Suprapubic skin (tissue), 4 donors: ENCODE results near the gene GPATCH1. TPM values are rescaled to one million over a fixed set of nuclear protein-coding genes. Genes with fewer than 3 reads are reported as not detected.
A peak's percentile ranks its signal among the peaks of the same experiment; 100 is the strongest.
"Not testable (repeated sequence)": the region's sequence is repeated elsewhere in the genome, so short reads cannot be mapped to it uniquely, and the experiment has no call there.

Experiments
- DNase-seq, 2 donors: peaks; one replicate each; pipeline ENCODE4 v3.0.0-alpha.2; 2019; ENCODE audit warnings: low spot score in 2 of 2
- H3K27ac ChIP-seq: fragments of 200-600 bp; sonication (generic); one replicate; pipeline ENCODE4 v1.5.1; 2019
- H3K27me3 ChIP-seq: fragments of 200-600 bp; sonication (generic); one replicate; pipeline ENCODE4 v1.5.1; 2019
- H3K36me3 ChIP-seq: fragments of 200-600 bp; sonication (generic); one replicate; pipeline ENCODE4 v1.5.1; 2019
- H3K4me1 ChIP-seq: fragments of 200-600 bp; sonication (generic); one replicate; pipeline ENCODE4 v1.5.1; 2019
- H3K4me3 ChIP-seq: fragments of 200-600 bp; sonication (generic); one replicate; pipeline ENCODE4 v1.5.1; 2019; ENCODE audit warnings: mild to moderate bottlenecking
- H3K9me3 ChIP-seq: fragments of 200-600 bp; sonication (generic); one replicate; pipeline ENCODE4 v1.5.1; 2019
- EP300 ChIP-seq: sonication (generic); formaldehyde crosslinking; IDR thresholded peaks from one replicate; pipeline ENCODE4 v1.6.1; 2017; ENCODE audit warnings: antibody characterized with exemption
- POLR2A ChIP-seq, 2 donors: fragments of 450-650 bp; IDR thresholded peaks; one replicate each; pipeline ENCODE4 v1.6.1; 2017; ENCODE audit warnings: antibody characterized with exemption in 2 of 2, mild to moderate bottlenecking in 2 of 2, moderate library complexity in 2 of 2
- POLR2AphosphoS5 ChIP-seq, 3 donors: sonication (generic); formaldehyde crosslinking; IDR thresholded peaks; one replicate each; pipeline ENCODE4 v1.6.1; 2017; ENCODE audit warnings: antibody characterized with exemption in 3 of 3
- WGBS: methylation state at CpG from one replicate; pipeline ENCODE4 v1.1.5; 2018; 5-methylcytosine and 5-hydroxymethylcytosine counted together
- total RNA-seq, 4 donors: library from RNA; depleted of rRNA; stranded (reverse); fragments of >200 nt; gene quantifications; one replicate each; pipeline ENCODE4 v1.1.0, GENCODE V29; 2016
- TF ChIP-seq, protein P1 (sequence below), 2 donors: fragments of 200-600 bp in 1 of 2; fragments of 450-650 bp in 1 of 2; sonication (generic) in 1 of 2; IDR thresholded peaks; one replicate each; pipeline ENCODE4 v1.5.1; 2016 to 2019; ENCODE audit warnings: antibody characterized with exemption in 2 of 2, mild to moderate bottlenecking in 1 of 2, moderate library complexity in 1 of 2

Gene GPATCH1
- total RNA-seq, 4 donors from 2014 or later, result 8.0 to 29.3 (median 14.3) TPM

DNA sequence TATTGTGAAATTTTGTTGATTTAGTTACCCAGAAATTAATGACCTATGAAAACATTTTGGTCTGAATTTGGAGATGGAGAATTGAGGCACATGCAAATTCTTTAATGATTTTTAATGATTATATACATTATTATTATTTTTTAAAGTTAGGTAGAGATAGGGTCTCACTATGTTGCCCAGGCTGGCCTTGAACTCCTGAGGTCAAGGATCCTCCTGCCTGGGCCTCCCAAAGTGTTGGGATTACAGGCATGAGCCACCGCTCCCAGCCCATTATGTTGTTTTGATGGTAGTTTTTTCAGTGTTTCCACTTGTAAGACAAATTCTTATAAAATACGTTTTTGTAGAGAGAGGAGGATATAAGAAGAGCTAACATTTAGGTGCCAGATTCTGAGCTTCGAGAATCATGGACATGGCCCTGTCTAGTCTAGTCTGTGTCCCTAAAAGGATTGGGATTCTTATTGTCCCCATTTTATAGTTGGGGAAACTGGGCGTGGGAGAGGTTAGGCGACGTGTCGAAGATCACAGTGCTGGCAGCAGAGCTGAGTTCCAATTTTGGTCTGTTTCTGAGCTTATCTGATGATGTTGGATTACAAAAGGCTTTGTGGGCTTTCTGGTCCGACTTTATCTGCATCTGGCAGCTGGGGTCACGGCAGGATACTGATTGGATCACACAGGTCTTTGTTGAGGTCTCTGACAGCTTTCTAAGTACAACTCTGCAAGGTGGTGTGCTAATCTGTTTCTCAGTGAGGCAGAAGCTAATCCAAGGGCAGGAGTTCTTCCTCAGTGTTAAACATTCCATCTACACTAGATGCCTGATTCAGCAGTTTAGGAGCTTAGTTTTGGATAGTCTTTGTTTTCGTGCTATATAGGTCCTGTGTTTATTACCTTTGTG lies 43.5 kb downstream of the GPATCH1 start:
- DNase-seq, result no peak
- TF ChIP-seq POLR2AphosphoS5 (IDR thresholded peaks at IDR 0.05) (no peak), EP300 (no peak), POLR2A (IDR thresholded peaks at IDR 0.05) (no peak)
- TF ChIP-seq, protein P1, sequence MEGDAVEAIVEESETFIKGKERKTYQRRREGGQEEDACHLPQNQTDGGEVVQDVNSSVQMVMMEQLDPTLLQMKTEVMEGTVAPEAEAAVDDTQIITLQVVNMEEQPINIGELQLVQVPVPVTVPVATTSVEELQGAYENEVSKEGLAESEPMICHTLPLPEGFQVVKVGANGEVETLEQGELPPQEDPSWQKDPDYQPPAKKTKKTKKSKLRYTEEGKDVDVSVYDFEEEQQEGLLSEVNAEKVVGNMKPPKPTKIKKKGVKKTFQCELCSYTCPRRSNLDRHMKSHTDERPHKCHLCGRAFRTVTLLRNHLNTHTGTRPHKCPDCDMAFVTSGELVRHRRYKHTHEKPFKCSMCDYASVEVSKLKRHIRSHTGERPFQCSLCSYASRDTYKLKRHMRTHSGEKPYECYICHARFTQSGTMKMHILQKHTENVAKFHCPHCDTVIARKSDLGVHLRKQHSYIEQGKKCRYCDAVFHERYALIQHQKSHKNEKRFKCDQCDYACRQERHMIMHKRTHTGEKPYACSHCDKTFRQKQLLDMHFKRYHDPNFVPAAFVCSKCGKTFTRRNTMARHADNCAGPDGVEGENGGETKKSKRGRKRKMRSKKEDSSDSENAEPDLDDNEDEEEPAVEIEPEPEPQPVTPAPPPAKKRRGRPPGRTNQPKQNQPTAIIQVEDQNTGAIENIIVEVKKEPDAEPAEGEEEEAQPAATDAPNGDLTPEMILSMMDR (IDR thresholded peaks at IDR 0.05), result no peak
- H3K36me3 ChIP-seq, result peaks cover 62% of the 10 kb centered on the region
- H3K4me1 ChIP-seq, result no peaks in the 10 kb centered on the region
- WGBS, result 77% methylated on average over 10 of the region's 10 CpGs
- no peaks in the 10 kb centered on the region for H3K27me3 ChIP-seq
- H3K4me3 ChIP-seq, result no peak overlapping the region
- H3K9me3 ChIP-seq, result no peaks in the 10 kb centered on the region
- no peak overlapping the region for H3K27ac ChIP-seq

DNA sequence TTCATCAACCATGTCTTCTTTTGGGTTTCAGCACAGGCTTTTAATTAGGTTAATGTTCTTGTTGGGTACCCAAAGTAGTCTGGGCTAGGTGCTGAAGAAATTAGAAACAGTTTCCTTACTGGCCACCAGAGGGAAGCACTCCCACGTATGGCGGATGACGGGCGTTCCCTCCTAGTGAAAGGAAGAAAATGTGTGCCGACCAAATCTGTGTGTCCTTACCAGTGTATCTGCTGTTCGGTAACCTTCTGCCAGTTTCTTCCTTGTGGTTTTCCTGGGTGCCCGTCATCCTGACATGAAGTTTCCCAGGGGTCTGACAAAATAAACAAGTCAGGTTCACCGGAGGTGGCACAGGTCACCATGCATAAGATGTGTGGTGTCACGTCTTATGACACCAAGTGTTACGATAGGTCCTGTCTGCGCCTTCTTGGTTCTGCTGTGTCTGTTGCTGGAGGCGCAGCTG lies 45.0 kb downstream of the GPATCH1 start:
- no peak for DNase-seq
- Histone ChIP-seq H3K4me1 (no peaks in the 10 kb centered on the region), H3K4me3 (no peak overlapping the region), H3K9me3 (no peaks in the 10 kb centered on the region), H3K36me3 (peaks cover 75% of the 10 kb centered on the region), H3K27ac (no peak overlapping the region), H3K27me3 (no peaks in the 10 kb centered on the region)
- TF ChIP-seq, protein P1 (IDR thresholded peaks at IDR 0.05), result peak; percentile 75 to 82
- no peak for TF ChIP-seq EP300
- WGBS, result 42% methylated on average over 12 of the region's 12 CpGs

DNA sequence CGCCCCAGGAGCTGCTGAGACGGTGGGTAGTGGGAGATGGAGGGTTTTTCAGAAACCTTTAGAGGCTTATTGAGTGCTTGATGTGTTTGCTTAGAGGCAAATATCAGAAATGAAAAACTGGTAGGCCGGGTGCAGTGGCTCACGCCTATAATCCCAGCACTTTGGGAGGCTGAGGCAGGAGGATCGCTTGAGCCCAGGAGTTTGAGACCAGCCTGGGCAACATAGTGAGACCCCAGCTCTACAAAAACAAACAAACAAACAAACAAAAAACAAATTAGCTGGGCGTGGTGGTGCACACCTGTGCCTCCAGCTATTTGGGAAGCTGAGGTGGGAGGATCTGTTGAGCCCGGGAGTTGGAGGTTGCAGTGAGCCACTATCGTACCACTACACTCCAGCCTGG lies 45.7 kb downstream of the GPATCH1 start:
- not testable (repeated sequence) for H3K9me3 ChIP-seq, DNase-seq, H3K4me3 ChIP-seq, H3K4me1 ChIP-seq, H3K27ac ChIP-seq, H3K27me3 ChIP-seq
- H3K36me3 ChIP-seq, result peaks cover 82% of the 10 kb centered on the region
- 95% methylated on average over 8 of the region's 8 CpGs for WGBS

DNA sequence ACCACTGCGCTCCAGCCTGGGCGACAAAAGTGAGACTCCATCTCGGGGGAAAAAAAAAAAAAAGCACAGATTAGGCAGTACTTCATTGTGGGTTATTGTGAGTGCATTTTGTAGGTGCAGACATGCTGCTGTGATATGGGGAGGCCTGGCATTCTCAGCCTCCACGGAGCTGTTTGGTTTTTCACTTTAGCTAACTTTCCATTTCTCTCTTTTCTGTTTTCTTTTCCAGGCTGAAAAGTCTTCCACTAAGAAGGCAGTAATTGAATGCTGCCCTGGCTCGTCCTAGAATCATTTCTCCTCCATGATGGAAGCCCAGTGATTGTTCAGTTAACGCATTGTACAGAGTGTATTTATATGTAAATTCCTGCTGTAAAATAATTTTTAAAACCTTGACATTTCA lies 48.9 kb downstream of the GPATCH1 start:
- no peak overlapping the region for H3K27ac ChIP-seq
- TF ChIP-seq POLR2A (IDR thresholded peaks at IDR 0.05) (no peak), EP300 (no peak), POLR2AphosphoS5 (IDR thresholded peaks at IDR 0.05) (no peak)
- TF ChIP-seq, protein P1 (IDR thresholded peaks at IDR 0.05), result no peak
- H3K36me3 ChIP-seq, result peaks cover 58% of the 10 kb centered on the region
- no peaks in the 10 kb centered on the region for H3K4me1 ChIP-seq
- no peaks in the 10 kb centered on the region for H3K9me3 ChIP-seq
- no peak overlapping the region for H3K4me3 ChIP-seq
- peaks cover 10% of the 10 kb centered on the region for H3K27me3 ChIP-seq
- DNase-seq, result no peak
- WGBS, result 90% methylated on average over 6 of the region's 6 CpGs

DNA sequence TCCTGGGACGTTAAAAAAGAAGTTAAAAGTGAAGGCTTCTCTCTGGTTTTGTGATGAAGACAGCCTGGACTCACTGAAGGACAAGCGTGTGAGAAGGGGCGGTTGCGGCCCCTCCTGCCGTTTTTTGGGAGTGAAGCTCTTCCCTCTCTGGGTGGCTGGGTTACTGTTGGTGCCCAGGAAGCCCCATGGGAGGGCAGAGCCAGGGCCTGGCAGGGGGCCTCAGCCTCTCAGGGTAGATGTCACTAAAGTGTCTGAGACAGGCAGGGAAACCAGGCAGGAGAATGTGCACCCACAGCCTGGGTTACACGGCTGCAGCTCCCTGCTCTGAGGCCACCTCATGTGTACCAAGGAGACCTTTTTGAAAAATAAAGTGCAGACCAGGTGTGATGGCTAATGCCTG lies 49.5 kb downstream of the GPATCH1 start:
- Histone ChIP-seq H3K4me3 (no peak overlapping the region), H3K27ac (no peak overlapping the region), H3K36me3 (peaks cover 53% of the 10 kb centered on the region), H3K9me3 (no peaks in the 10 kb centered on the region), H3K4me1 (no peaks in the 10 kb centered on the region), H3K27me3 (peaks cover 16% of the 10 kb centered on the region)
- TF ChIP-seq POLR2AphosphoS5 (IDR thresholded peaks at IDR 0.05) (no peak), POLR2A (IDR thresholded peaks at IDR 0.05) (no peak), EP300 (no peak)
- TF ChIP-seq, protein P1 (IDR thresholded peaks at IDR 0.05), result no peak
- 88% methylated on average over 6 of the region's 6 CpGs for WGBS
- DNase-seq, result no peak
